Neuronal stem cell (in vitro differentiated cells): Measurements from ENCODE around the gene FOXJ3.

Experiments
- DNase-seq: peaks from one replicate; pipeline ENCODE4 v3.0.0-alpha.2; 2013; ENCODE audit warnings: low spot score
- H2AFZ ChIP-seq: one replicate; pipeline ENCODE4 v1.6.1; 2013; ENCODE audit warnings: mild to moderate bottlenecking, low read length, inconsistent platforms
- H2AK5ac ChIP-seq: 2 replicates; pipeline ENCODE4 v1.6.1; 2013; ENCODE audit warnings: low read depth, mild to moderate bottlenecking, inconsistent platforms, low read length, moderate library complexity, mixed read lengths
- H2BK120ac ChIP-seq: 2 replicates; pipeline ENCODE4 v1.6.1; 2013; ENCODE audit warnings: low read depth, mild to moderate bottlenecking, inconsistent platforms, low read length, moderate library complexity, mixed read lengths
- H2BK12ac ChIP-seq: one replicate; pipeline ENCODE4 v1.6.1; 2013; ENCODE audit warnings: low read length, inconsistent platforms
- H2BK15ac ChIP-seq: 2 replicates; pipeline ENCODE4 v1.6.1; 2013; ENCODE audit warnings: mild to moderate bottlenecking, low read length, inconsistent platforms, mixed read lengths
- H2BK5ac ChIP-seq: one replicate; pipeline ENCODE4 v1.6.1; 2013; ENCODE audit warnings: inconsistent platforms, mild to moderate bottlenecking, low read length, moderate library complexity
- H3K14ac ChIP-seq: one replicate; pipeline ENCODE4 v1.6.1; 2013; ENCODE audit warnings: low read length, inconsistent platforms
- H3K18ac ChIP-seq: 2 replicates; pipeline ENCODE4 v1.6.1; 2013; ENCODE audit warnings: low read length, inconsistent platforms
- H3K23ac ChIP-seq: 2 replicates; pipeline ENCODE4 v1.6.1; 2013; ENCODE audit warnings: low read depth, mild to moderate bottlenecking, mixed read lengths, low read length, inconsistent platforms; ENCODE audit not compliant: poor library complexity
- H3K27ac ChIP-seq: replicated peaks from 3 replicates; pipeline ENCODE4 v1.5.1; 2013; ENCODE audit warnings: low read length, inconsistent platforms
- H3K27me3 ChIP-seq, 3 experiments: 2 replicates each; pipeline ENCODE4 v1.6.1; 2013; ENCODE audit warnings: low read length in 3 of 3, mild to moderate bottlenecking in 2 of 3, inconsistent platforms in 1 of 3, low read depth in 1 of 3, mixed read lengths in 1 of 3, moderate library complexity in 1 of 3; ENCODE audit not compliant: control insufficient read depth in 3 of 3, insufficient read depth in 3 of 3
- H3K36me3 ChIP-seq, 2 donors: replicated peaks in 1 of 2; 2 replicates each; pipeline ENCODE4 v1.6.1; 2013; ENCODE audit warnings: low read length in 2 of 2; ENCODE audit not compliant: control insufficient read depth in 2 of 2, insufficient read depth in 2 of 2
- H3K4ac ChIP-seq: 2 replicates; pipeline ENCODE4 v1.6.1; 2013; ENCODE audit warnings: inconsistent platforms, mild to moderate bottlenecking, low read length, moderate library complexity
- H3K4me1 ChIP-seq, 2 donors: 1 replicate in 1 of 2; 2 replicates in 1 of 2; pipeline ENCODE4 v1.6.1; 2013; ENCODE audit warnings: low read length in 2 of 2, low read depth in 1 of 2; ENCODE audit not compliant: control insufficient read depth in 2 of 2, insufficient read depth in 1 of 2
- H3K4me2 ChIP-seq: one replicate; pipeline ENCODE4 v1.6.1; 2013; ENCODE audit warnings: mild to moderate bottlenecking, low read length, inconsistent platforms; ENCODE audit not compliant: insufficient read depth, poor library complexity, severe bottlenecking
- H3K4me3 ChIP-seq, 2 donors: 2 replicates each; pipeline ENCODE4 v1.5.1; 2013; ENCODE audit warnings: low read length in 2 of 2, mild to moderate bottlenecking in 2 of 2, inconsistent platforms in 1 of 2, moderate library complexity in 1 of 2
- H3K79me1 ChIP-seq: one replicate; pipeline ENCODE4 v1.6.1; 2013; ENCODE audit warnings: low read depth, mild to moderate bottlenecking, inconsistent platforms, low read length, moderate library complexity
- H3K9ac ChIP-seq: one replicate; pipeline ENCODE4 v1.6.1; 2013; ENCODE audit warnings: mild to moderate bottlenecking, low read depth, low read length, inconsistent platforms; ENCODE audit not compliant: poor library complexity
- H3K9me3 ChIP-seq, 2 donors: replicated peaks in 1 of 2; 2 replicates each; pipeline versions ENCODE3 to v1.6.1; 2013; ENCODE audit warnings: low read length in 2 of 2, mild to moderate bottlenecking in 2 of 2, inconsistent platforms in 1 of 2, low read depth in 1 of 2, mixed read lengths in 1 of 2, moderate library complexity in 1 of 2; ENCODE audit not compliant: control insufficient read depth in 2 of 2, insufficient read depth in 1 of 2
- H4K8ac ChIP-seq: one replicate; pipeline ENCODE4 v1.6.1; 2013; ENCODE audit warnings: low read depth, mild to moderate bottlenecking, inconsistent platforms, low read length, moderate library complexity
- H4K91ac ChIP-seq: one replicate; pipeline ENCODE4 v1.6.1; 2013; ENCODE audit warnings: low read length, low read depth, mild to moderate bottlenecking, inconsistent platforms; ENCODE audit not compliant: poor library complexity
- WGBS, 2 donors: extraction: QIAGEN DNeasy Blood & Tissue Kit; methylation state at CpG; one replicate each; pipeline ENCODE4 v1.1.7; 2013; ENCODE audit warnings: missing lambda C conversion rate in 2 of 2, mixed read lengths in 1 of 2; ENCODE audit not compliant: insufficient read length in 2 of 2, insufficient replicate concordance in 1 of 2; ENCODE audit errors: extremely low coverage in 2 of 2; 5-methylcytosine and 5-hydroxymethylcytosine counted together

Gene FOXJ3

DNA sequence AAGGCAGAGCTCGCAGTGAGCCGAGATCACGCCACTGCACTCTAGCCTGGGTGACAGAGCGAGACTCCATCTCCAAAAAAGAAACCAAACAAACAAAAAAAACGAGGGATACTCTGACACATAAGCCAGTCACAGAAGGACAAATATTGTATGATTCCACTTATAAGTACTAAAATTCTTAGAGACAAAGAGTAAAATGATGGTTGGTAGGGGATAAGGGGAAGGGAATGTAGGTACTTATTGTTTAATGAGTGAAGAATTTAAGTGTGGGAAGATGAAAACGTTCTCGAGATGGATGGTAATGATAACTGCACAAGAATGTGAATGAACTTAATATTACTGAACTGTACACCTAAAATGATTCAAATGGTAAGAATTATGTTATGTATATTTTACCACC, 103.8 kb downstream of the FOXJ3 start:
- no peak for DNase-seq
- H3K4me2 ChIP-seq: no peak overlapping the region
- no peak overlapping the region for H2BK12ac ChIP-seq
- no peak overlapping the region for H2BK5ac ChIP-seq
- no peak overlapping the region for H3K4me3 ChIP-seq
- WGBS, 2 donors: 100% methylated on average over 2 of the region's 7 CpGs
- H2AK5ac ChIP-seq: no peak overlapping the region
- no peak overlapping the region for H3K23ac ChIP-seq
- no peak overlapping the region for H3K14ac ChIP-seq
- H4K8ac ChIP-seq: no peak overlapping the region
- H2BK15ac ChIP-seq: no peak overlapping the region
- no peak overlapping the region for H3K9ac ChIP-seq
- H3K4me1 ChIP-seq: peaks cover 0 to 1% of the 10 kb centered on the region in 2 donors
- H2BK120ac ChIP-seq: no peak overlapping the region
- no peak overlapping the region for H2AFZ ChIP-seq
- no peak overlapping the region for H3K4ac ChIP-seq
- no peaks in the 10 kb centered on the region for H3K79me1 ChIP-seq
- no peak overlapping the region for H3K27ac ChIP-seq
- H3K9me3 ChIP-seq: peaks cover 0 to 15% of the 10 kb centered on the region in 2 donors
- H3K36me3 ChIP-seq: peaks cover 0 to 7% of the 10 kb centered on the region in 2 donors
- no peak overlapping the region for H3K18ac ChIP-seq
- no peaks in the 10 kb centered on the region for H3K27me3 ChIP-seq
- no peak overlapping the region for H4K91ac ChIP-seq

DNA sequence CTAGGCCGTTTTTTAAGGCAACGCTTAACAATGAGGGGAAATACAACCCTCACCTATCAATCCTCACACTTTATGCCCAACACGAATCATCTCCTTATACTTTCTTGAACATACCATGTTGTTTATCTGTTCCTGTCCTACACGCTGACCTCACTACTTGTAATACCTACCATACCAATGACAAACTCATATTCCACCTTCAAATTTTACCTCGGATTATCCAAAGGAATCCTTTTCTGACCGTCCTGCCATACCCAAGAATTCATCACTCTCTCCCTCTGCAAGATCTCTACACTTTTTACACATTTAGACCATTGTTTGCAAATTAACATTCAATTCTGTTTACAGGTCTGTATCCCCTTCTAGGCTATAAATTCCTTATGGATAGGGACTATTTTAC, 106.1 kb downstream of the FOXJ3 start:
- Histone ChIP-seq H3K79me1 (no peaks in the 10 kb centered on the region), H2BK12ac (no peak overlapping the region), H2BK5ac (no peak overlapping the region), H2AK5ac (no peak overlapping the region), H2AFZ (no peak overlapping the region), H3K18ac (no peak overlapping the region), H3K4me2 (no peak overlapping the region), H3K4me3 (no peak overlapping the region), H2BK15ac (no peak overlapping the region), H3K4ac (no peak overlapping the region), H4K91ac (no peak overlapping the region), H2BK120ac (no peak overlapping the region), H3K9me3 (no peaks in the 10 kb centered on the region), H3K27ac (no peak overlapping the region), H4K8ac (no peak overlapping the region), H3K9ac (no peak overlapping the region), H3K27me3 (no peaks in the 10 kb centered on the region), H3K36me3 (peaks cover 0 to 10% of the 10 kb centered on the region in 2 donors), H3K23ac (no peak overlapping the region), H3K4me1 (peaks cover 0 to 1% of the 10 kb centered on the region in 2 donors), H3K14ac (no peak overlapping the region)
- no peak for DNase-seq
- WGBS, 2 donors: no CpG with 5 or more reads among the region's 6 CpGs

DNA sequence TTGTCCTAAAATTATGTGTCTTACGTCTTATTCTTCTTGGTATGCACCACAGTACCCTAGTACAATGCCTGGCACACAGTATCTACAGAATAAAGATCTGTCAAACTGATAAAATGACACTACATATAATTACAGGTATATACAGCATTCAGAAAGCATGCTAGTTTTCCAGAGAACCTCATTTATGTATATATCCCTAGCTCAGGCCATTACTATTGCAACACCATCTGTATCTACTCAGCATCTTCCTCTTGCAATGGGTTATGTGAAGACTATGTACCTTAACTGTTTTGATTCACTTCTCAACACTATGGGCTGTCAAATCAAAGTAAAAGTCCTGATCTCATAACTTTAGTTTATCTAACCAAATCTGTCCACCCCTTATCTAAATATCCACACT, 112.0 kb downstream of the FOXJ3 start:
- Histone ChIP-seq H3K23ac (no peak overlapping the region), H3K36me3 (peaks cover 2 to 23% of the 10 kb centered on the region in 2 donors), H3K4me2 (no peak overlapping the region), H2BK120ac (no peak overlapping the region), H3K27me3 (no peaks in the 10 kb centered on the region), H3K27ac (no peak overlapping the region), H3K79me1 (no peaks in the 10 kb centered on the region), H3K18ac (no peak overlapping the region), H3K9me3 (no peaks in the 10 kb centered on the region), H2BK12ac (no peak overlapping the region), H4K91ac (no peak overlapping the region), H3K4me1 (peaks cover 0 to 8% of the 10 kb centered on the region in 2 donors), H3K4ac (no peak overlapping the region), H2AFZ (no peak overlapping the region), H3K4me3 (no peak overlapping the region), H2BK5ac (no peak overlapping the region), H2AK5ac (no peak overlapping the region), H4K8ac (no peak overlapping the region), H2BK15ac (no peak overlapping the region), H3K14ac (no peak overlapping the region), H3K9ac (no peak overlapping the region)
- DNase-seq: no peak
- 100% methylated on average over 1 of the region's 1 CpG; no CpG with 5 or more reads in 1 of the 2 donors for WGBS, 2 donors

DNA sequence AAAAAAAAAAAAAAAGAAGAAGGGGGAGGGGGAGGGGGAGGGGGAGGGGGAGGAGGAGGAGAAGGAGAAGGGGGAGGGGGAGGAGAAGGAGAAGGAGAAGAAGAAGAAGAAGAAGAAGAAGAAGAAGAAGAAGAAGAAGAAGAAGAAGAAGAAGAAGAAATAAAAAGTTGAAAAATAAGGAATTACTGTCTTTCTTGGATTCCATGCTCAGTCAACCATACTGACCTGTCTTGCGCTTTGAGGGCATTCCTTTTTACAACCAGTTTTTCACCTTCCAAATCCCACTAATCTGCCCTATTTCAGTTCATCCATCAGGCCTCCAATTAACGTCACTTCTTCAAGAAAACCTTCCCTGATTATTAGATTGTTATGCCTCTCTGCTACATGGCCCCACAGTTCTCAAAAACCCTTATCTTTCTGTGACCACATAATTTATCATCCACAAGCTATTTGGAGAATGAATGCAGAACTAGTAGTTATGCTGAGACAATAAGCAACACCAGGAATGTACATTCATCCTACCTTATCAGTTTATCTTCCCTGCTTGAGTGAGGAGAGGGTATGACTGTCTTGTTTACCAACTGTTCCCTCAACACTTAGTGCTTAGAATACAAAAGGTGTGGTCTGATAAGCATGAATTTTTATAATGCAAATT, 113.0 kb downstream of the FOXJ3 start:
- H2BK15ac ChIP-seq: no peak overlapping the region
- H3K79me1 ChIP-seq: no peaks in the 10 kb centered on the region
- no peak overlapping the region for H4K91ac ChIP-seq
- no peak overlapping the region for H2BK12ac ChIP-seq
- no peak overlapping the region for H3K4me2 ChIP-seq
- no peak overlapping the region for H2AFZ ChIP-seq
- DNase-seq: no peak
- H3K27me3 ChIP-seq: no peaks in the 10 kb centered on the region
- no peaks in the 10 kb centered on the region for H3K9me3 ChIP-seq
- H3K36me3 ChIP-seq: peaks cover 2 to 21% of the 10 kb centered on the region in 2 donors
- no peak overlapping the region for H3K4ac ChIP-seq
- H3K18ac ChIP-seq: no peak overlapping the region
- H3K9ac ChIP-seq: no peak overlapping the region
- H3K4me1 ChIP-seq: peaks cover 0 to 8% of the 10 kb centered on the region in 2 donors
- H3K14ac ChIP-seq: no peak overlapping the region
- H2AK5ac ChIP-seq: no peak overlapping the region
- no peak overlapping the region for H2BK120ac ChIP-seq
- no peak overlapping the region for H3K23ac ChIP-seq
- H2BK5ac ChIP-seq: no peak overlapping the region
- WGBS, 2 donors: no CpG with 5 or more reads among the region's 2 CpGs
- H3K4me3 ChIP-seq: no peak overlapping the region
- no peak overlapping the region for H3K27ac ChIP-seq
- no peak overlapping the region for H4K8ac ChIP-seq
